ENCODE measurements around the gene ZDHHC11B. TPM values are rescaled to one million over a fixed set of nuclear protein-coding genes. Genes with fewer than 3 reads are reported as not detected.
"Not testable (repeated sequence)": the region's sequence is repeated elsewhere in the genome, so short reads cannot be mapped to it uniquely, and the experiment has no call there.

ZDHHC11B gene
- total RNA-seq, 1 experiment from 2014 or later: 1.4 TPM

- not testable (repeated sequence) for H3K23ac ChIP-seq (ENCODE audit: insufficient read length, low read depth, low read length); H2AFZ ChIP-seq (ENCODE audit: low read length); H3K79me1 ChIP-seq (ENCODE audit: insufficient read depth, low read depth, low read length, poor library complexity, severe bottlenecking); H3K36me3 Mint-ChIP-seq (ENCODE audit: insufficient read depth in 1 of 3, low read depth in 3 of 3); H2BK120ac ChIP-seq (ENCODE audit: low read depth, low read length, poor library complexity, severe bottlenecking); H3T11ph ChIP-seq (ENCODE audit: low read length); H3K9ac ChIP-seq (ENCODE audit: extremely low read depth, insufficient read length, low read length); H3K4me1 Mint-ChIP-seq; H3K27ac ChIP-seq (ENCODE audit: insufficient read length, low read depth, low read length); H3K14ac ChIP-seq (ENCODE audit: insufficient read depth, low read length); H3K18ac ChIP-seq (ENCODE audit: insufficient read length, low read depth, low read length); H3K56ac ChIP-seq (ENCODE audit: insufficient read length, low read depth, low read length); H3K27me3 ChIP-seq (ENCODE audit: insufficient read depth, low read length); H3K4me2 ChIP-seq (ENCODE audit: insufficient read depth, insufficient read length, low read length); H2BK20ac ChIP-seq (ENCODE audit: low read depth, low read length, poor library complexity, severe bottlenecking); H4K20me1 ChIP-seq (ENCODE audit: control insufficient read depth, insufficient read depth, insufficient read length); H3K4ac ChIP-seq (ENCODE audit: low read depth, low read length); H3K4me3 Mint-ChIP-seq; H3K9me3 ChIP-seq (ENCODE audit: control insufficient read depth, low read depth, low read length); H2BK12ac ChIP-seq (ENCODE audit: insufficient read length, low read depth, low read length); H3K27ac Mint-ChIP-seq; H3K4me1 ChIP-seq (ENCODE audit: insufficient read depth, low read length); DNase-seq; H2BK5ac ChIP-seq (ENCODE audit: insufficient read length, low read length); H4K91ac ChIP-seq (ENCODE audit: insufficient read length, low read depth, low read length); H2BK15ac ChIP-seq (ENCODE audit: low read depth, low read length); H3K79me2 ChIP-seq (ENCODE audit: insufficient read depth, low read length); H3K23me2 ChIP-seq (ENCODE audit: insufficient read length, low read depth, low read length, poor library complexity, severe bottlenecking); H2AK5ac ChIP-seq (ENCODE audit: insufficient read length, low read length); H3K9me3 Mint-ChIP-seq; H4K8ac ChIP-seq (replicated peaks; ENCODE audit: insufficient read length, low read depth, low read length); H4K5ac ChIP-seq (ENCODE audit: insufficient read length, low read depth, low read length)
- H3K27me3 Mint-ChIP-seq (ENCODE audit: low read depth): peaks cover 20% of the 10 kb centered on the region
- WGBS (ENCODE audit: extremely low coverage, insufficient read length, low lambda C conversion rate): no CpG with 5 or more reads among the region's 12 CpGs
These were observed 94.2 kb downstream of the ZDHHC11B start for GRCh38 chr5:690293-690692.

GRCh38 chr5:688348-689010 lies 96.0 kb downstream of the ZDHHC11B start:
- peaks cover 34% of the 10 kb centered on the region for H3K27me3 Mint-ChIP-seq (ENCODE audit: low read depth)
- H4K8ac ChIP-seq (replicated peaks; ENCODE audit: insufficient read length, low read depth, low read length); H4K20me1 ChIP-seq (ENCODE audit: control insufficient read depth, insufficient read depth, insufficient read length); H3K27ac Mint-ChIP-seq; H4K5ac ChIP-seq (ENCODE audit: insufficient read length, low read depth, low read length); H2BK5ac ChIP-seq (ENCODE audit: insufficient read length, low read length); H3T11ph ChIP-seq (ENCODE audit: low read length); H3K4me1 Mint-ChIP-seq; H2BK15ac ChIP-seq (ENCODE audit: low read depth, low read length); H3K4me3 Mint-ChIP-seq; H3K9me3 Mint-ChIP-seq; H2AK5ac ChIP-seq (ENCODE audit: insufficient read length, low read length); H2BK120ac ChIP-seq (ENCODE audit: low read depth, low read length, poor library complexity, severe bottlenecking); H3K14ac ChIP-seq (ENCODE audit: insufficient read depth, low read length); H3K18ac ChIP-seq (ENCODE audit: insufficient read length, low read depth, low read length); H3K56ac ChIP-seq (ENCODE audit: insufficient read length, low read depth, low read length); H3K4me1 ChIP-seq (ENCODE audit: insufficient read depth, low read length); H3K27ac ChIP-seq (ENCODE audit: insufficient read length, low read depth, low read length); H3K9me3 ChIP-seq (ENCODE audit: control insufficient read depth, low read depth, low read length); H3K79me1 ChIP-seq (ENCODE audit: insufficient read depth, low read depth, low read length, poor library complexity, severe bottlenecking); H2AFZ ChIP-seq (ENCODE audit: low read length); H3K9ac ChIP-seq (ENCODE audit: extremely low read depth, insufficient read length, low read length); H3K4ac ChIP-seq (ENCODE audit: low read depth, low read length); H3K23ac ChIP-seq (ENCODE audit: insufficient read length, low read depth, low read length); H3K27me3 ChIP-seq (ENCODE audit: insufficient read depth, low read length); DNase-seq; H4K91ac ChIP-seq (ENCODE audit: insufficient read length, low read depth, low read length); H3K4me2 ChIP-seq (ENCODE audit: insufficient read depth, insufficient read length, low read length); H2BK20ac ChIP-seq (ENCODE audit: low read depth, low read length, poor library complexity, severe bottlenecking); H3K36me3 Mint-ChIP-seq (ENCODE audit: insufficient read depth in 1 of 3, low read depth in 3 of 3); H3K23me2 ChIP-seq (ENCODE audit: insufficient read length, low read depth, low read length, poor library complexity, severe bottlenecking); H2BK12ac ChIP-seq (ENCODE audit: insufficient read length, low read depth, low read length); H3K79me2 ChIP-seq (ENCODE audit: insufficient read depth, low read length): not testable (repeated sequence)
- WGBS (ENCODE audit: extremely low coverage, insufficient read length, low lambda C conversion rate): no CpG with 5 or more reads among the region's 30 CpGs
